SK-N-SH treated with all-trans-retinoic acid at 6 μM for 48 hours (cell line): ENCODE data around the gene SLC3A2.

ENCODE experiments used
- ATAC-seq: fragments of 200-7000 bp; cut with Tn5 transposase; 3 replicates; pipeline ENCODE4 v1.9.1; 2020; ENCODE audit warnings: mild to moderate bottlenecking, moderate library complexity
- BACH2 ChIP-seq: fragments of 250-450 bp; sonication (Bioruptor Pico); IDR thresholded peaks from 2 replicates; pipeline ENCODE4 v1.9.0; 2021; ENCODE audit warnings: mild to moderate bottlenecking, borderline replicate concordance
- CREB5 ChIP-seq: fragments of 250-450 bp; sonication (Bioruptor Pico); IDR thresholded peaks from 2 replicates; pipeline ENCODE4 v1.5.1; 2020; ENCODE audit warnings: low read depth, mild to moderate bottlenecking, moderate library complexity
- CSDC2 ChIP-seq: fragments of 250-450 bp; sonication (Bioruptor Pico); IDR thresholded peaks from 2 replicates; pipeline ENCODE4 v1.5.0; 2020; ENCODE audit warnings: mild to moderate bottlenecking, moderate library complexity
- CSRNP3 ChIP-seq: fragments of 250-450 bp; sonication (Bioruptor Pico); IDR thresholded peaks from 2 replicates; pipeline ENCODE4 v1.5.1; 2021; ENCODE audit warnings: mild to moderate bottlenecking, moderate library complexity
- ESRRG ChIP-seq: fragments of 250-450 bp; sonication (Bioruptor Pico); IDR thresholded peaks from 2 replicates; pipeline ENCODE4 v1.6.1; 2021; ENCODE audit warnings: mild to moderate bottlenecking
- GLIS3 ChIP-seq: fragments of 250-450 bp; sonication (Bioruptor Pico); IDR thresholded peaks from 2 replicates; pipeline ENCODE4 v1.5.0; 2020; ENCODE audit warnings: mild to moderate bottlenecking, moderate library complexity
- ISL1 ChIP-seq: fragments of 250-450 bp; sonication (Bioruptor Pico); IDR thresholded peaks from 2 replicates; pipeline ENCODE4 v2.1.2; 2022; ENCODE audit warnings: mild to moderate bottlenecking, moderate library complexity
- OSR1 ChIP-seq: fragments of 250-450 bp; sonication (Bioruptor Pico); IDR thresholded peaks from 2 replicates; pipeline ENCODE4 v1.8.0; 2022; ENCODE audit warnings: moderate library complexity, mild to moderate bottlenecking, inconsistent platforms
- PATZ1 ChIP-seq: fragments of 250-450 bp; sonication (Bioruptor Pico); IDR thresholded peaks from 2 replicates; pipeline ENCODE4 v1.8.0; 2020; ENCODE audit warnings: mild to moderate bottlenecking, moderate library complexity, borderline replicate concordance
- POU6F1 ChIP-seq: fragments of 250-450 bp; sonication (Bioruptor Pico); IDR thresholded peaks from 2 replicates; pipeline ENCODE4 v1.8.0; 2021; ENCODE audit warnings: low read depth, mild to moderate bottlenecking, moderate library complexity, borderline replicate concordance
- PPARA ChIP-seq: fragments of 250-450 bp; sonication (Bioruptor Pico); IDR thresholded peaks from 2 replicates; pipeline ENCODE4 v1.5.0; 2020; ENCODE audit warnings: mild to moderate bottlenecking, borderline replicate concordance
- RARB ChIP-seq: fragments of 250-450 bp; sonication (Bioruptor Pico); IDR thresholded peaks from 2 replicates; pipeline ENCODE4 v1.8.0; 2021; ENCODE audit warnings: mild to moderate bottlenecking, moderate library complexity
- SNAI2 ChIP-seq: fragments of 250-450 bp; sonication (Bioruptor Pico); IDR thresholded peaks from 2 replicates; pipeline ENCODE4 v1.5.0; 2020; ENCODE audit warnings: mild to moderate bottlenecking, moderate library complexity
- TCF4 ChIP-seq: fragments of 250-450 bp; sonication (Bioruptor Pico); IDR thresholded peaks from 2 replicates; pipeline ENCODE4 v1.8.0; 2021; ENCODE audit warnings: mild to moderate bottlenecking, moderate library complexity, borderline replicate concordance
- TOX ChIP-seq: fragments of 250-450 bp; sonication (Bioruptor Pico); IDR thresholded peaks from 2 replicates; pipeline ENCODE4 v1.8.0; 2021; ENCODE audit warnings: mild to moderate bottlenecking, moderate library complexity, borderline replicate concordance
- TSHZ2 ChIP-seq: fragments of 250-450 bp; sonication (Bioruptor Pico); IDR thresholded peaks from 2 replicates; pipeline ENCODE4 v1.5.0; 2020; ENCODE audit warnings: mild to moderate bottlenecking, moderate library complexity
- ZC3H10 ChIP-seq: fragments of 250-450 bp; sonication (Bioruptor Pico); IDR thresholded peaks from 2 replicates; pipeline ENCODE4 v1.5.1; 2021; ENCODE audit warnings: mild to moderate bottlenecking, moderate library complexity
- ZFP3 ChIP-seq: fragments of 250-450 bp; sonication (Bioruptor Pico); IDR thresholded peaks from 2 replicates; pipeline ENCODE4 v1.5.0; 2020; ENCODE audit warnings: mild to moderate bottlenecking, moderate library complexity
- ZFP30 ChIP-seq: fragments of 450-650 bp; formaldehyde crosslinking; IDR thresholded peaks from 2 replicates; pipeline ENCODE4 v1.5.0; 2022; ENCODE audit warnings: mild to moderate bottlenecking, moderate library complexity
- ZNF565 ChIP-seq: fragments of 450-650 bp; formaldehyde crosslinking; conservative IDR thresholded peaks from 2 replicates; pipeline ENCODE4 v1.5.0; 2020; ENCODE audit warnings: low read depth, mild to moderate bottlenecking, moderate library complexity
- ZNF70 ChIP-seq: fragments of 450-650 bp; formaldehyde crosslinking; IDR thresholded peaks from 2 replicates; pipeline ENCODE4 v1.5.0; 2020; ENCODE audit warnings: mild to moderate bottlenecking, moderate library complexity
- ZNF8 ChIP-seq: fragments of 450-650 bp; formaldehyde crosslinking; IDR thresholded peaks from 2 replicates; pipeline ENCODE4 v1.5.0; 2020; ENCODE audit warnings: mild to moderate bottlenecking, moderate library complexity

Gene SLC3A2

GRCh38 chr11:62896049-62896448 is 15.4 kb downstream of the SLC3A2 start:
- TF ChIP-seq GLIS3 = no peak
- no peak for TF ChIP-seq CSRNP3 (CRISPR knock-in tag)
- TF ChIP-seq ZNF70 (CRISPR knock-in tag) = no peak
- no peak for TF ChIP-seq RARB (CRISPR knock-in tag)
- no peak for TF ChIP-seq CSDC2 (CRISPR knock-in tag)
- no peak for TF ChIP-seq SNAI2
- no peak for TF ChIP-seq PPARA (CRISPR knock-in tag)
- no peak for ATAC-seq

- TF ChIP-seq ZFP30 (no peak), ZC3H10 (CRISPR knock-in tag) (no peak), CREB5 (CRISPR knock-in tag) (no peak), CSDC2 (CRISPR knock-in tag) (no peak), PPARA (CRISPR knock-in tag) (no peak), TSHZ2 (CRISPR knock-in tag) (no peak), OSR1 (CRISPR knock-in tag) (no peak), ISL1 (CRISPR knock-in tag) (no peak), ZFP3 (no peak), TCF4 (CRISPR knock-in tag) (no peak), ZNF8 (CRISPR knock-in tag) (no peak), SNAI2 (no peak), TOX (CRISPR knock-in tag) (no peak), ZNF70 (CRISPR knock-in tag) (no peak), CSRNP3 (CRISPR knock-in tag) (no peak), BACH2 (CRISPR knock-in tag) (no peak), GLIS3 (no peak), ZNF565 (CRISPR knock-in tag) (no peak), POU6F1 (CRISPR knock-in tag) (no peak)
- ATAC-seq = no peak
Observed at GRCh38 chr11:62897311-62897710, 16.6 kb downstream of the SLC3A2 start.

GRCh38 chr11:62898027-62898426 is 17.3 kb downstream of the SLC3A2 start:
- no peak for ATAC-seq
- TF ChIP-seq ZFP30 = no peak
- TF ChIP-seq ZC3H10 (CRISPR knock-in tag) = no peak
- TF ChIP-seq PPARA (CRISPR knock-in tag) = no peak
- no peak for TF ChIP-seq PATZ1
- no peak for TF ChIP-seq POU6F1 (CRISPR knock-in tag)
- TF ChIP-seq ISL1 (CRISPR knock-in tag) = no peak
- no peak for TF ChIP-seq ESRRG (CRISPR knock-in tag)
- TF ChIP-seq GLIS3 = no peak
- no peak for TF ChIP-seq BACH2 (CRISPR knock-in tag)
